Hepatocyte (in vitro differentiated cells): ENCODE measurements around the gene ZNF474.

Experiments
- CTCF ChIP-seq: fragments of 200-600 bp; sonication (generic); IDR thresholded peaks from 2 replicates; pipeline ENCODE4 v1.5.1; 2016; ENCODE audit warnings: antibody characterized with exemption, mild to moderate bottlenecking; ENCODE audit not compliant: poor library complexity
- EZH2 ChIP-seq: fragments of 200-600 bp; sonication (generic); IDR thresholded peaks from 2 replicates; pipeline ENCODE4 v1.6.1; 2016; ENCODE audit warnings: antibody characterized with exemption, mild to moderate bottlenecking, borderline replicate concordance

- no peak for TF ChIP-seq EZH2
- TF ChIP-seq CTCF, result no peak
Observed at GRCh38 chr5:122081541-122081940, 47.8 kb upstream of the ZNF474 start.
